Heart right ventricle (tissue), 16 donors: ENCODE results near the gene ATG2A. TPM values are rescaled to one million over a fixed set of nuclear protein-coding genes. Genes with fewer than 3 reads are reported as not detected.

Experiments used
- ATAC-seq, 8 donors: fragments of 200-7000 bp; cut with Tn5 transposase; one replicate each; pipeline ENCODE4 v1.9.1; 2020; ENCODE audit warnings: mild to moderate bottlenecking in 8 of 8, moderate library complexity in 8 of 8, moderate number of reproducible peaks in 1 of 8
- DNase-seq, 2 donors: peaks; one replicate each; pipeline ENCODE4 v3.0.0-alpha.2; 2020
- H3K27ac ChIP-seq, 10 donors: fragments of 200-600 bp; sonication (generic) in 2 of 10; one replicate each; pipeline versions ENCODE4 v1.5.0 to v1.8.0; 2020 to 2022; ENCODE audit warnings: mild to moderate bottlenecking in 3 of 10
- H3K27me3 ChIP-seq, 7 donors: fragments of 200-600 bp; one replicate each; pipeline ENCODE4 v1.8.0; 2021 to 2022; ENCODE audit warnings: mild to moderate bottlenecking in 2 of 7
- H3K36me3 ChIP-seq, 9 donors: fragments of 200-600 bp; sonication (generic) in 1 of 9; one replicate each; pipeline versions ENCODE4 v1.5.0 to v1.8.0; 2020 to 2022; ENCODE audit warnings: mild to moderate bottlenecking in 2 of 9
- H3K4me1 ChIP-seq, 9 donors: fragments of 200-600 bp; sonication (generic) in 1 of 9; one replicate each; pipeline versions ENCODE4 v1.5.0 to v1.8.0; 2020 to 2022; ENCODE audit warnings: mild to moderate bottlenecking in 4 of 9
- H3K4me3 ChIP-seq, 10 donors: fragments of 200-600 bp; sonication (generic) in 2 of 10; one replicate each; pipeline versions ENCODE4 v1.5.0 to v1.8.0; 2020 to 2022; ENCODE audit warnings: mild to moderate bottlenecking in 7 of 10, moderate library complexity in 2 of 10
- H3K9me3 ChIP-seq, 11 donors: fragments of 200-600 bp in 10 of 11; sonication (generic) in 2 of 11; one replicate each; pipeline versions ENCODE4 v1.5.0 to v1.8.0; 2013 to 2022; ENCODE audit warnings: mild to moderate bottlenecking in 2 of 11, control low read depth in 1 of 11, moderate library complexity in 1 of 11
- WGBS, 2 donors: extraction: QIAGEN DNeasy Blood & Tissue Kit; methylation state at CpG; one replicate each; pipeline ENCODE4 v1.1.7; 2013; ENCODE audit warnings: inconsistent platforms in 1 of 2; 5-methylcytosine and 5-hydroxymethylcytosine counted together
- intact Hi-C, 10 donors: fragments of 100-400 bp; cut with DNase I; formaldehyde crosslinking; loops; one replicate each; pipeline versions ENCODE4 v1.11.1 to v1.14.2; 2022
- polyA plus RNA-seq, 2 donors: library from polyadenylated mRNA; stranded (reverse); fragments of 200-250 nt; gene quantifications; one replicate each; pipeline ENCODE4 v1.2.3, GENCODE V29; 2013
- total RNA-seq, 10 donors: library from RNA; stranded (reverse); fragmentation: NEBNext Ultra II Directional in 3 of 10; extraction: Animal tissue kit (Norgen Biotek cat#: 25700) in 3 of 10; gene quantifications; one replicate each; pipeline versions ENCODE4 v1.2.1 to v1.2.4, GENCODE V29; 2021 to 2023
- TF ChIP-seq, protein P1 (sequence below), 9 donors: fragments of 200-600 bp; sonication (generic) in 2 of 9; IDR thresholded peaks; one replicate each; pipeline versions ENCODE4 v1.5.0 to v1.8.0; 2021 to 2022; ENCODE audit warnings: antibody characterized with exemption in 9 of 9, mild to moderate bottlenecking in 5 of 9, moderate library complexity in 1 of 9
- donor health status: Arrhythmogenic right ventricular cardiomyopathy.
- donor health status: ischemic (EF 13 %, LVEDD 7.1; RV severe dilation, severe dysfunction).
- donor health status: healthy with polysubstance abuse.
- donor health status: DM: no; HTN: yes; CAD: no.
- donor health status: DM: no; HTN: no; CAD: no.
- donor health status: ischemic (EF 25% LVEDD 6.9; RV normal size, moderate dysfunction).
- donor health status: ischemic (EF 25% LVEDD 5.7; RV mildly dilated, moderate dysfunction).
- donor health status: healthy.
- donor health status: DM: yes; HTN: yes; CAD: no.
- donor health status: Ischemic cardiomyopathy.
- donor health status: ischemic (EF 35%, LVEDD 5.7; RV mildly dilated, moderate dysfunction).
- donor health status: nonischemic (EF 11% LVEDD 7.7; RV severe dilation, severe dysfunction).
- donor health status: DM: yes; HTN: yes; CAD: no.
- donor health status: PGD.
- donor health status: ischemic (EF 29% LVEDD 5.4; RV normal size, mild dysfunction).
- donor health status: nonischemic (EF 23%, LVEDD 6.1; RV moderate dilation, normal function).

ATG2A gene
- total and polyA plus RNA-seq, 12 donors: 12.4 to 18.6 (median 16.0) TPM

DNA sequence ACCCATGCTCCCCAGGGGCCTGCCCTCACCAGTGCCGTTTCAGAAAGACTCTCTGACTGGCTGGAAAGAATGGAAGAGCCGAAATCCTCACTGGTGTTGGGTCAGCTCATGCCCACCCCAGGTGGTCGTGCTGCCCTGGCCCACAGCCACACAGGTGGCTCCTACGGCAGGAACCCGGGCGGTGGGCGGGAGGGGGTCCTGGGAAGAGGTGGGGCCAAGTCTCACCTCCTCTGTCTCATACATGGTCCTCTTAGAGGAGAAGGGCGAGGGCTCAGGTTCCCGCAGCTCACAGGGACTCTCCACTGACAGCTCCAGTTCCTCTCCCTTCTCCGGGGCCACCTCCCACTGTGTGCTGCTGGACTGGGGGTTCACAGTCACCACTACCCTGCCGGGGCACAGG, 8.2 kb downstream of the ATG2A start:
- DNase-seq (no peak), ATAC-seq (no peak)
- Histone ChIP-seq H3K9me3 (no peaks in the 10 kb centered on the region), H3K36me3 (peaks cover 0 to 100% (median 91%) of the 10 kb centered on the region in 9 donors), H3K4me3 (no peak overlapping the region), H3K27me3 (no peaks in the 10 kb centered on the region), H3K4me1 (no peaks in the 10 kb centered on the region), H3K27ac (no peak overlapping the region)
- WGBS, 2 donors: 88 to 90% methylated on average over 11 of the region's 11 CpGs
- TF ChIP-seq, protein P1, sequence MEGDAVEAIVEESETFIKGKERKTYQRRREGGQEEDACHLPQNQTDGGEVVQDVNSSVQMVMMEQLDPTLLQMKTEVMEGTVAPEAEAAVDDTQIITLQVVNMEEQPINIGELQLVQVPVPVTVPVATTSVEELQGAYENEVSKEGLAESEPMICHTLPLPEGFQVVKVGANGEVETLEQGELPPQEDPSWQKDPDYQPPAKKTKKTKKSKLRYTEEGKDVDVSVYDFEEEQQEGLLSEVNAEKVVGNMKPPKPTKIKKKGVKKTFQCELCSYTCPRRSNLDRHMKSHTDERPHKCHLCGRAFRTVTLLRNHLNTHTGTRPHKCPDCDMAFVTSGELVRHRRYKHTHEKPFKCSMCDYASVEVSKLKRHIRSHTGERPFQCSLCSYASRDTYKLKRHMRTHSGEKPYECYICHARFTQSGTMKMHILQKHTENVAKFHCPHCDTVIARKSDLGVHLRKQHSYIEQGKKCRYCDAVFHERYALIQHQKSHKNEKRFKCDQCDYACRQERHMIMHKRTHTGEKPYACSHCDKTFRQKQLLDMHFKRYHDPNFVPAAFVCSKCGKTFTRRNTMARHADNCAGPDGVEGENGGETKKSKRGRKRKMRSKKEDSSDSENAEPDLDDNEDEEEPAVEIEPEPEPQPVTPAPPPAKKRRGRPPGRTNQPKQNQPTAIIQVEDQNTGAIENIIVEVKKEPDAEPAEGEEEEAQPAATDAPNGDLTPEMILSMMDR (IDR thresholded peaks at IDR 0.05): no peak
- intact Hi-C loops: no loop called here

GRCh38 chr11:64906314-64906635, 10.7 kb downstream of the ATG2A start:
- Histone ChIP-seq H3K36me3 (peaks cover 0 to 100% (median 89%) of the 10 kb centered on the region in 9 donors), H3K4me3 (no peak overlapping the region), H3K27ac (no peak overlapping the region), H3K4me1 (no peaks in the 10 kb centered on the region), H3K9me3 (no peaks in the 10 kb centered on the region), H3K27me3 (no peaks in the 10 kb centered on the region)
- ATAC-seq: no peak
- DNase-seq: no peak
- intact Hi-C loops: no loop called here
- 96 to 97% methylated on average over 12 to 13 of the region's 13 CpGs for WGBS, 2 donors
- TF ChIP-seq, protein P1 (IDR thresholded peaks at IDR 0.05): no peak

DNA sequence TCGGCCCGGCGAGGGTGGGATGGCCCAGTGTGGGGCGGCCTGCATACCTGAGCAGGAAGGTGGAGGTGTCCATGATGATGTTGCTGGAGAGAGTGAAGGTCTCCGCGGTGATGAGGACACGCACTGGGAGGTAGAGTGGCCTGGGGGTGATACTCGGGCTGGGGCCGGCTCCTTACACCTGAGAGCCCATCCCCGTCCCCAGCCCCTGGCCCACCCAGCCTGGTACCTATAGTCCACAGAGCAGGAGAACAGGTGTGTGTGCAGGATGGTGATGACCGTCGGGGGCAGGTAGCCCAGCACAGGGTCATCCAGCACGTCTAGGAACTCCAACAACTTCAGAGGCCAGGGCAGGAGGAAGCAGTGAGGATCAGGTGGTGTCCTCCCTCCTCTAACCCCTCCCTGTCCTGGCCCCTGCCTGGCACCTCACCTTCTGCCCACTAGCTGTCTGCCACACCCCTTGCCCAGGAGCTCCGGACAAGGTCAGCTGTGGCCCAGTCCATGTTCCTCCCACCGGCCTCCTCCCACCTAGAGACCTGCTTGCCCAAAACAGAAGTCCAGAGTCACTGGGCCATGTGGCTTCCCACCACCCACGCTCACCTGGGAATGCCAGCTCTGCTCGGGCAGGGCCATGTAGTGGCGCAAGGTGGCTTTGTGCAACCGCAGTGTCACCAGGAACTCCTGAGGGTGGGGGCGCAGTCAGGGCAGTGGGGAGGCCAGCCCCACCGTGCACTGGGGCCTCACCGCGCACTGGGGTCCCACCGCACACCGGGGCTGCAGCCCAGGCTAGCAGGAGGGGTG, 11.3 kb downstream of the ATG2A start:
- no peaks in the 10 kb centered on the region for H3K27me3 ChIP-seq
- H3K4me3 ChIP-seq: no peak overlapping the region
- H3K27ac ChIP-seq: no peak overlapping the region
- TF ChIP-seq, protein P1 (IDR thresholded peaks at IDR 0.05): no peak
- WGBS, 2 donors: 95 to 96% methylated on average over 25 of the region's 25 CpGs
- intact Hi-C loops: no loop called here
- no peaks in the 10 kb centered on the region for H3K4me1 ChIP-seq
- no peaks in the 10 kb centered on the region for H3K9me3 ChIP-seq
- peaks cover 0 to 100% (median 85%) of the 10 kb centered on the region in 9 donors for H3K36me3 ChIP-seq
- peak in 1 of 8 donors; percentile 4 for ATAC-seq
- no peak for DNase-seq

- no peak for DNase-seq
- 94 to 95% methylated on average over 23 of the region's 23 CpGs for WGBS, 2 donors
- ATAC-seq: no peak
- H3K4me1 ChIP-seq: no peaks in the 10 kb centered on the region
- H3K27ac ChIP-seq: no peak overlapping the region
- H3K9me3 ChIP-seq: no peaks in the 10 kb centered on the region
- intact Hi-C loops: no loop called here
- H3K27me3 ChIP-seq: no peaks in the 10 kb centered on the region
- TF ChIP-seq, protein P1 (IDR thresholded peaks at IDR 0.05): no peak
- no peak overlapping the region for H3K4me3 ChIP-seq
- peaks cover 0 to 100% (median 77%) of the 10 kb centered on the region in 9 donors for H3K36me3 ChIP-seq
Measured at GRCh38 chr11:64903291-64903833, 13.6 kb downstream of the ATG2A start.
